ENCODE results near the gene GIMAP2. TPM values are rescaled to one million over a fixed set of nuclear protein-coding genes. Genes with fewer than 3 reads are reported as not detected.
"Not testable (repeated sequence)": the region's sequence is repeated elsewhere in the genome, so short reads cannot be mapped to it uniquely, and the experiment has no call there.

Gene GIMAP2
- 1.1 TPM for total RNA-seq

DNA sequence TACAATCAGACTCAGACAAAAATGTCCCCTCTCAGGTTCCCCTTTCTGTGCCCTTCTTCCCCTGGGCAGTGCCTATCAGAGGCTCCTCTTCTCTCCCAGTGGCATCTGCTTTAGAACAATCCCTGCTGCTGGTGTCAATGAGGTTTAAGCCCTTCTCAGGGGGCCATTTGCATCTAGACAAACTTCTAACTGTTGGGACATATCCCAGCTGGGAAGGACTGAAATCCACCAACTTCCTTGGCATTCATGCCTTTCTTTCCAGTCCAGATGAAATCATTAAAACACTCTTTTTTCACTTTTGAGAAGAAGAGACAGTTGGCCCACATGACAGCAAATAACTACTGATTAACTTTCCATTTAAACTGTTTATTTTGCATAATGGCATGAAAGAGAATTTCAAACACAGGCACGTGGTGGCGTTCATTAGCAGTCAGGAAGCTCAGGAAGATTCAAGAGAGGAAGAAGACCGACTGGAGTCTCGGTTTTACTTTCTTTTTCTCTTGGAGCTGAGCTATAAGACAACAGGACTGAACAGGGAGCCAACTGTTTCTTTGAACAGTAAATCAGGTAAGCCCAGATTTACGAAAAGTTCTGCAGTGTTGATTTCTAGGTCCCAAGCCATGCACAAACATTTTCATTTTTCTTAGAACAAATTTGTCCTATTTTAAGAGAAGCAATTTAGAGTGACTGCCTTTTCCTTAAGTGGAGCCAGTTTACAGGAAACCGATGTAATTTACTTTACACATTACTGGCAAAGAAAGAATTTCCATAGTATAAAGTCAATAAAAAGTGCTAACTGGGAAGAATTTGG, at the start of gene GIMAP2:
Gene GIMAP2, plus strand, starts transcription at position 488 of the 811 bp plus-strand sequence. CDS start 1,354 bp downstream, outside the sequence.
- ATAC-seq: no peak

DNA sequence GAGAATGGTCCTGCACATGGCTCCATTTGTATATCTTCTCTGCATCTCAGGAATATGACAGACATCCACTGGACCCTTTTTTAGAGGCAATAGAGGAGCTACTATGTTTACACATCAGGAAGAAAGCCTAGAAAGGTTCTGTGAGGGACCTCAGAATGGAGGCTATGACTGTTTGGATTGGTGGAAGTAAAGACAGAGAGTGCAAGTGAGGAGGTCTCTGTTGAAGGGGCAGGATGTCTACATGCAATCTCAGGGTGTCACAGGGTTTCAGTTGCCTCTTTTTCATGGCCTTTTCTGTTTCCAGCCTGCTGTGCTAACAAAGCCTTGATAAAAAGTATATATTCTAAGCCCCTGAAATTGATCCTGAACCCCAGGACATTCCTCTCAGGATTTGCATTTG, 43.7 kb upstream of the GIMAP2 start:
- ATAC-seq: no peak

DNA sequence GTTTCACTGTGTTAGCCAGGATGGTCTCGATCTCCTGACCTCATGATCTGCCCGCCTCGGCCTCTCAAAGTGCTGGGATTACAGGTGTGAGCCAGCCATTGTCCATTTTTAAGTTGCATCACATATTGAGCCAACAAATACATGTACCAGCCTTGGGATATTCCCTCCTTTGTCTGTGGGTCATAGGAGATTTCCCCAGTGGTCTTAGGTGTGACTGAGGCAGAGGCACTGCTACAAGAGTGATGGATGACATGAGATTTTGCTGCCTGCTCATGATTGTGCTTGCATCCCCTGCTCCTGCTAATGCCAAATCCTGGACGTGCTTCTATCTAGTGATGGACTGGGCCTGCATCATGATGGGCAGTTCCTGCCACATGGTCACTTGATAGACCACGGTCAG, 42.6 kb upstream of the GIMAP2 start:
- ATAC-seq: no peak

DNA sequence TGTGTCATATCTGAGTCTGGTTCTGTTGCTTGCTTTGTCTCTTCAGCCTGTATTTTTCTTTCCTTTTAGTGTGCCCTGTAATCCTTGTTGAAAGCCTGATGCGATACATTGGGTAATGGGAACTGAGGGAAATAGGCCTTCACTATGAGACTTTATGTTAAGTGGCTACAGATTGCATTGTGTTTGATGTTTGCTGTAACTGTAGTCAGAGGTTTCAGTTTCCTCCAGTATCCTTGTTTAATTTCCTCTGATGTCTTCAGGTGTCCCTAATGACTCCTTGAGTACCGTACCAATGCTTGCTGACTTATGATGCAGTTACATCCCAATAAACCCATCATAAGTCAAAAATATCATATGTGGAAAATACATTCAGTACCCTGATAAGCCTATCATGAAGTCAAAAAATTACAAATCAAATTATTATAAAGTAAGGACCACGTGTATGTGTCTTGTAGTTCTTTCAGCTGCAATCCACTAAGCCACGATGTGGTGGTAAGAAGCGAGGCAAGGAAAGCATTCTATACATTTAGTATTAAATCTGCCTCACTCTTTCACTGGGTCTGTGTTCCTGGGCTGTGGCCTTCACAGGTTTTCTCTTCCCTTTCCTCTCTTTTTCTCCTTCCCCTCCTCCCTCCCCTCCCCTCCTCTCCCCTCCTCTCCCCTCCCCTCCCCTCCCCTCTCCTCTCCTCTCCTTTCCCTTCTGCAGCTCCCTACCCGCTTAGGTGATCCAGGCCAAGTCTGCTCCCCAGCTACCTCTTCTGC, 40.1 kb upstream of the GIMAP2 start:
- no peak for ATAC-seq

DNA sequence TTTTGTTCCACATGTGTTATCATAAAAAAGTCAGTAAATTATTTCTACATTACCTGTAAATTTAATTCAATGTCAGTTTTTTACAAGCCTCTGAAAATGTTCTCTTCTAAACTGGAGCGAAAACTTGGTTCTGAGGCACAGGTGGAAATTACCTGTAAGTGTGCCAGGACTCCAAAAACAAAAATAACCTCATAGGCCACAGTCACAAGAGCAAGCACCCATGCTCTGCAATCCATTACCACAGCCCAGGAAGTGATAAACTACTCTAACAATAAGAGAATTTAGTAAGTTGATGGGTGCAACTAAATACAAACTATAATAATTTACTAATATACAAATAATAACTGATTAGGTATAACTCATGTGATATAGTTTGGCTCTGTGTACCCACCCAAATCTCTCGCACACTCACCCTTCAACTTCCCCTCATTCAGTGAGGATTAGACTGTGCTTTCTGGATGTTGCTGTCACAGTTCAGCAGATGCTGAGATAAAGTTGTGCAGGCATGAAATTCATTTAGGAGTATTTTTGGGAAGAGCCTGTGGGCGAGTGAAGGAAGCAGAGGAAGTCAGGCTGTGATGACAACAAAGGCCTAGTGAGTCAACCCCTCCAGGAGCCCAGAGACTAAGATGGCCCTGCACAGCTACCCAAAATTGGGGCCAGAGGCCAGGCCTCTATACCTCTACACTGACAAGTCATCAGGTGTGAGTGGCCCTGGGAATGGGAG, 37.0 kb upstream of the GIMAP2 start:
- ATAC-seq: no peak

DNA sequence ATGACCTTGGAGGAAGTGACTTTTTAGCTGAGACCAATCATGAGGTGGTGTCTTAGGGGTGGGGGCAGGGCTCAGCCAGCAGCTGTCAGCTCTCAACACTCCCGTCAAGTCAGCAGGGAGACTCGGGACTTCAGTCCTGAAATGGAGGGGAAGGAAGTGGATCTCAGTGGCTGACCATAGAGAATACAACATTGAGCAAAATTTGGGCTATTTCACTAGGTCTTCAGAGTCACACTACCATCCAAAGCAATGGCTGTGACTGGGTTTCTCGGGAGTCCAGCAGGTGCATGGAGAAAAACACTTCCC, 36.5 kb upstream of the GIMAP2 start:
- no peak for ATAC-seq

DNA sequence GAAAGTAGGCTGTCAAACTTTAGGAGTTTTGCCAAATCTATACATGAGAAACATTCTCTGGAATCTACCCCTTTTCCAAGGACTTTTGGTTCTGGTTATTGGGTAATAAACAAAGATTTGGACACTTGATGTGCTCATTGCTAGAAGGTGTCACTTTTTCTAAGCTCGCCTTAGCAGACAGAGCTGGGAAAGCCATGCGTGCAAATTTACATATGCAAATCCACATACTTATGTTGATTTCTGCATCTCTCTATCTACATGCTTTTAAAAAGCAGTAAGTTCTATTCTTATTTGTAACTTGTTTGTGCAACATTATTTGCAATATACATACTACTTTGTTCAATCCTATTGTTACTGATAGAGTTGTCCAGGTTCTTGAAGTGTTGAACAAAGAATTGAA, 30.8 kb upstream of the GIMAP2 start:
- no peak for ATAC-seq

DNA sequence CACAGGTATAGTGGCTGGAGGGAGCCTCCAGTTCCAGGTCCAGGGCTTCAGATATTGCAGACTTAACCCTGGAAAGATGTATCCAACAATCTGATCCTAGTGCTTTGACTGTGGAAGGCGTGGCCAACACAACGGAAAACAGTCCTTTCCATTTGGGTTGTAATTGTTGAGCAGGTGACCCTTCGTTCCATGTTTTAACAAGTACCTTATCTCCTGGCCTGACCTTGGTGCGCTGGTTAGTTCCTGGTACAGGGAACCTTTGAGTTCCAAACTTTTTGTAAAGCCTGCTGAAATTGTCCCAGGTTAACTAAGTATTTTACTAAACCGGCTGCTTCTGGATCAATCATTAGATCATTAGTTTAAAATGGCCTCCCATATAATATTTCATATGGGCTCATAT, 29.5 kb upstream of the GIMAP2 start:
- ATAC-seq: no peak

DNA sequence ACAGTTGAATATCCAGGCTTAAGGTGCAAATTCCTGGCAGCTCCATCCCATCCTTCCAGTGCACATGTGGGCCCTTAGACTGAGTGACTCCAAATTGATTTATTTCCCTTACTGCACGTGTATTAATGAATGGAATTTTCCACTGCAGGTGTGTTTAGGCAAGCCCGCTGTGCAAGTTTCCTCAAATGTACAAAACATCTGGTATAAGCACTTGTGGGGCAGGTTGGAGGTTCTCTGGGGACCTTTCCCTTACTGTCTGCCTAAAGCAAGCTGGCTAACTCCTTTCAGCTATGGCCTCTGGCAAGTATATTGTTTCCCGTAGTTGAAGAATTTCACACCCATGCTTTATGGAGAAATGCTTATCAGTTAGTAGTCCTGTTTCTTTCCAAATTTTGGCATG, 28.0 kb upstream of the GIMAP2 start:
- ATAC-seq: no peak

DNA sequence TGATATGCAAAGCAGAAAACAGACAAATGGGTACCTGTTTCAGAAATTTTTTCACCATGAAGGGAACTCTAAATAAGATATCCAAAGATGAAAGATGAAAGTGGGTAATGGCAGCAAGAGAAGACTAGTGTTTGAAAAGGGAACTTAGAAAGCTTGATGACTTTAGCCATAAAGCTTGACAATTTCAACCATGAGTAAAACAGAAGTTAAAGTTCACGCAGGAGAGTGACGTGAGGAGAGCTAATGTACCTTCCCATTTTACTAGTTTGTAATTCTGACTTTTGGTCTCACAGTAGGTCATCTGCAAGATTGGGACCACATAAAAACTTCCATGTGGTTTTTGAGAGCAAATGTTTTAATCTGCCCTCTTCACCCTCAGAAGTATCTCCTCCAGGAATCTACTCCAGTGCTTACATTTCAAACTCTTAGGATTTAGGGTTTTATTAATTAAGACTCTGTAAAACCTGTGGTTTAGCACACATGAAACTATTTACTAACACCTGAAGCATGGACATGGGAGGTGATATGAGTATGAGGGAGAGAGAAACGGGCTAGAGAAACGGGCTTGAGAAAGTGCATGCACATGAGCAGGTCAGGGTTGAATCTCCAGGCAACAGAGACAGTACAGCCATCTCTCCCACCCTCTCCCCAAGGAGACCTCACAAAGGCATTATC, 24.4 kb upstream of the GIMAP2 start:
- no peak for ATAC-seq

DNA sequence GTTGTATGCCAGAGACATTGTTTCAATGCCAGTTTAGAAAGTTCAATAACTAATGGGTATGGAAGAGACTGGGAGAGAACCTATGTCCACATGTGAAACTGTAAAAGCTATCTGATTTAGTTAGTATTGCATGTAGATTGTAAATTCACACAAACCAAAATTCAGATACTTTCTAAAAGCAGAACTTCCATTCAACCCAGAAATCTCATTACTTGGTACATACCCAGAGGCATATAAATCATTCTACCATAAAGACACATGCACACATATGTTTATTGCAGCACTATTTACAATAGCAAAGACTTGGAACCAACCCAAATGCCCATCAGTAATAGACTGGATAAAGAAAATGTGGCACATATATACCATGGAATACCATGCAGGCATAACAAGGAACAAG, 22.7 kb upstream of the GIMAP2 start:
- ATAC-seq: not testable (repeated sequence)

DNA sequence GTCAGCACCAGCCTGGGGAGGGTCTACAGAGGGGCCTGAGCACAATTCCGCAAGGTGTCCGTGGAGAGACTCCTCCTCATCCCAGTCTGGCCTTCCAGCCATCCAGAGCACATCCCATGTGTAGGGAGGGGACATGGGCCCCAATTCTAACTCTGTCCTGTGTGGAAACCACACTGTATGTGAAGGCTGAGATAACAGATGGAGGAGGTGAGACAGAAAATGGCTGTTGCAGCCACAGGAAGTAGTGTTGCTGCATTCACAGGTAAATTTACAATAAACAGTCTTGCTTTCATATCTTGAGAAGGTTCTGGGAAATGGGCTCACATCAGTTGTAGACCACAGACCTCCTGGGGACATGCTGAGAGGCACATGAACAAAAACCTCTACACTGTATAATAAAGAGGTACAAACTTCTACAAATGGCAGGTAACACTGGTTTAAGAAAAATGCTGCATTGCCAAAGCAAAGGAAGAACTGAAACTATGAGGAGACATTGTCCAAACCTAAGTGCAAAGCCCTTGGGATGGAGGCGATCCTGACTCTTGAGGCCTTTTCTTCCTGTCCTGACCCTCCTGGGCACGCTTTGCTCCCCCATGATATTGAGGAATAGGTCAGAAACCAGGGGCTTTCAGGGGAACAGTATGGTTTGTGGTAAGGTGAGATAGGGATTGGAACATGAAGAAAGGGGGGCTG, 21.6 kb upstream of the GIMAP2 start:
- ATAC-seq: no peak

DNA sequence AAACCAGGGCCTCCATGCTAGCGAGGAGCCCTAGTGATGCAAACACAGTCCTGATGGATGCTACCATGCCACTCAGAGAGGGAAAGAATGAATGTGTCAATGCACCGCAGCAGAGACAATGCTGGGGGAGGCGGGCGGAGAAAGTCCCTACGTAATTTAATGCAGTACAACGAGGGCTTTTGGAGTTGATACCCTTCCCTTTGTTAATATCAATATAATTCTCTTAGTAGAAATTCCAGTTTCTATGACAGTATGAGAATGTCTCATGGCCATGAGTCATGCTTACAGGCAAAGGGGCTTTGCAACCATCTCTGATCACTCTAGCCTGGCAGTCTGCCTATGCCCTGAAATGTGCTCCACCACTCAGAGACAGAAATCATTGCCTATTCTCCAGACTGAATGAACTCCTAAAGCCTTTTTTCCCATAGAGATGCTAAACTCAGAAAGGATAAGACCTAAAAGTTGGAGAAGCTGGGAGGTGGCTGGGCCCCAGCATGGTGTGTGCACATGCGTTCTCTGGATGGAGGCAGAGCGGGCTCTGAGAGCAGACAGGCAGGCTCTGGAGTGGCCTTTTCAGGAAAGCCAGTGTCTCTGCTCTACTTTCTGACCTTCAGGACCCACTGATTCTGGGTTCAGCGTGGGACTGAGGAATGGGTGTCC, 20.3 kb upstream of the GIMAP2 start:
- ATAC-seq: no peak

DNA sequence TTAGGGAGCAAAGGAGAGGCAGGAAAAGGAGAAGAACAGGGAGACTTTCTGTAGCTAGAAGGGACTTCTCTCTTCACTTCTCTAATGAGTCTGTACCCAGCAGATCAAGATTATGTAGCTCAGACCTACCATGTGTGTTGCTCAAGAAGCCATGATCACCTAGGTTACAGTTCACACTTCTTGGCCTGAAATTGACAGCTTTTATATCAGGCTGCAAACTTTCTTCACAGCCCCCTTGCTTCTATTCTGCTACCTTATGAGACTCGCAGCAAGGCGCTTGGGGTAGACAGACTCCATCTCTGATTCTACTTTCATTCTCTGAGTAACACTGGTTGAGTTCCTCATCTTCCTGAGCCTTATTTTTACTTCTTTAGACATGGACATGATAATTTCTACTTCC, 19.6 kb upstream of the GIMAP2 start:
- ATAC-seq: no peak

DNA sequence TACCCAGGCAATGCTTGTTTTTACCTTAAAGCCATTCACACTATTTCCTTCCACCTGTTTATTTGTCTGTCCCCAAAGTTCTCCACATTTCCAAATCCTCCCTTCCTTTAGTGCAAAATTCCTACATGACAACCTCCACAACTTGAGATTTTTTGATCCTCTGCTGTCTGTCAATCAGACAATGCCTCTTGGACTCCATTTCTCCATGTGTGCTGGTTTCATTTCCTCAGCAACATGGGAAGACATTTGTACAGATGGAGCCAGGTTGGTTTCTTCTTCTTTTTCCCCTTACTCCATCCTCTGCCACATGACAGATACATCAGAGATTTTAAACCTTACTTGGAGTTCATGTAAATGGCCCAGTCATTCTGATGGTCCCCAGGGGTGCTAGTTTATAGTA, 19.1 kb upstream of the GIMAP2 start:
- no peak for ATAC-seq

DNA sequence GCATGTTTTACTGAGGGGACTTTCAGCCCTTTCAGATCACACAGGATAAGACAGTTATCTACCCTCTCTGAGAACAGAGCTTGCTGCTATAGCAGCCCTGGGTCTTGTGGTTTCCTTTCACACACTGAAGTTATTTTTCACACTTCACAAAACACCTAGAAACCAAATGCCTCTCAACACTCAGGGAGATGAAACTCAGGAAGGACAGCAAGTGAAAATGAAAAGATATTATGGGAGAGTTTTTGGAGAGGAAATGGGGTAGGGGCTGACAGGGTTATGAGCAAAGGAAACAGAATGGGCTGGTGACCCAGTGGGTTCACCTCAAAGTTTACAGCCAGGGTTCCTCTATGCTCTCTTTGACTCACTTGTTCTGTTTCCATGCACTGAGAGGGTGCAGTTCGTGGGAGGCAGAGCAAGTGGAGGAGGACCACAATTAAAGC, 17.0 kb upstream of the GIMAP2 start:
- ATAC-seq: no peak

DNA sequence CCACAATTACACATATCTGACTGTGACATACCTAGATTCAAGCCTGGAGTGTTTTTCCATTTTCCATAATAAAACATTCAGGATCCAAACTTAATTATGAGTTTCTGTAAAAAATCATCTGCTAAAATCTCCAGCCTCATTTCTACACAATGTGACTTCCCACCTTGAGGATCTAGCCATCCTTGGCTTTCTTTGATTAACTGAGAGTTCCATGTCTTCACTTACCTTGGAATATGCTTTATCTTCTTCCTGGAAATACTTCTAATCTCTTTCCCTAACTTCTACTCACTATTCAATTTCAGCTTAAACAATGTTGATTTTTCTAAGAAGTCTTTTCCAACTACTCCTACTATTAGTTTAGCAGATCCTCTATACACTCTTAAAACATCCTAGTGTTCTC, 16.5 kb upstream of the GIMAP2 start:
- ATAC-seq: no peak

DNA sequence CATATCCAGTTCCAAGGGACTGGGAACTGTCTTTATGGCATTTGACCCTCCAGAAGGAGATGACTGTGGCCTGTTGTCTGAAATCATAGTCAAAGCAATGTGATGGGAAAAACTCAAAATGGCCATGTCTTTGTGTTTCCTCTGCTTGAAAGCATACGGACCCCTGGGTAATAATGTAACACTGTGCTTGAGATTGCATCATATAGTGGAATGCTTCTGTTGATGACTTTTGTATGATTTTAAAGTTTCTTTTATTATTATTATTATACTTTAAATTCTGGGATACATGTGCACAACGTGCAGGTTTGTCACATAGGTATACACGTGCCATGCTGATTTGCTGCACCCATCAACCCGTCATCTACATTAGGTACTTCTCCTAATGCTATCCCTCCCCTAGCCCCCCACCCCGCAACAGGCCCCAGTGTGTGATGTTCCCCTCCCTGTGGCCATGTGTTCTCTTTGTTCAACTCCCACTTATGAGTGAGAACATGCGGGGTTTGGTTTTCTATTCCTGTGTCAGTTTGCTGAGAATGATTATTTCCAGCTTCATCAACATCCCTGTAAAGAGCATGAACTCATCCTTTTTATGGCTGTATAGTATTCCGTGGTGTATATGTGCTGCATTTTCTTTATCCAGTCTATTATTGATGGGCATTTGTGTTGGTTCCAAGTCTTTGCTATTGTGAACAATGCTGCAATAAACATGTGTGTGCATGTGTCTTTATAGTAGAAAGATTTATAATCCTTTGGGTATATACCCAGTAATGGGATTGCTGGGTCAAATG, 13.5 kb upstream of the GIMAP2 start:
- not testable (repeated sequence) for ATAC-seq

DNA sequence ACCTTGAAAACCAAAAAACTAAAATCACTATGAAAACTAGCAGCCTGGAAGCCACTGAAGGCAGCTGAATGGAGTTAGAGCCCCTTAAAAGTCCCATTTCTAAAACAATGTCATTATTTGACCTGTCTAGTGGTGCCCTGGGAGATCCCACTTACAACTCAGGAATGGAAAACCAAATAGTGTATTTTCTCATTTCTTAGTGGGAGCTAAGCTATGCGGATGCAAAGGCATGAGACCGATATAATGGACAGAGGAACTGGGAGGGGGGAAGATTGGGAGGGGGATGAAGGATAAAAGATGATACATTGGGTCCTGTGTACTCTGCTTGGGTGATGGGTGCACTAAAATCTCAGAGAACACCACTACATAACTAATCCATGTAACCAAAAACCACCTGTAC, 9.8 kb upstream of the GIMAP2 start:
- no peak for ATAC-seq

DNA sequence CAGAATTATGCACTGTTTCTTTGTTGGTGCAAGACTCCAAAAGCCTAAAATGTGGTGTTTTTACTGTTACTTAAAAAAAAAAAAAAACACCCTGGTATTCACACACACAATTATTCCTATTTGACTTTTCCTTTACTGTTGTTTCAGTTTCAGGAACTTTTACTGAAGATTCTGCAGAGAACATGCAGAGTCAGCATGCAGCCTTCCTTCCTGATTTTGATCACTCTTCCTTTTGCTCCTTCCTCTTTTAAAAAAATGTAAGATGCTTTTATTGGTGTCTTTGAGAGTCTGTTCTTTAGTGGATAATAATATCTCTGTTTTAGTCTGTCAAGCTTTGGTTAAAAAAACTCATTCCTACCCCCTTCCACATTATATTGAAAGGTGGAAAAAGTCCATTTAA, 9.2 kb upstream of the GIMAP2 start:
- ATAC-seq: not testable (repeated sequence)

DNA sequence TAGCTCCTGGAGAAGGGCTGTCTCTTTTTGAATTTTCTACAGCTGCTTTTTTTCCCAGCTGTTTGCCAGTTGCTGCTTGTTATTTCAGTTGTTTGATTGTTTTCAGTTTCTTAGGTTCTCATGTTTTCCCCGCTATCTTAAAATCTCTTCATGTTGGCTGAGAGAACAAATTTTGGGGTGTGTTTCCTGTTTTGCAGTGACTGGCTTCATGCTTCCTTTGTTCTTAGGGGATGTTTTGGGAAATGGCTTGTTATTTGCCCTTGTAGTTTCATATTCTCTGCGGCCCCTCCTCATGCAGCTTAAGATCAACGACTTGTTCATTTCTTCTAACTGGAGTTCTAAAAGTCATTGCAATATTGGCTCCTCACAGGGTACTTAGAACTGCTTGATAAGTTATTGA, 8.7 kb upstream of the GIMAP2 start:
- not testable (repeated sequence) for ATAC-seq
